Measurements from ENCODE around the gene CERCAM. TPM values are rescaled to one million over a fixed set of nuclear protein-coding genes. Genes with fewer than 3 reads are reported as not detected.

The CERCAM gene
- total RNA-seq, 4 donors from 2014 or later, result 18.5 to 51.9 (median 24.1) TPM

DNA sequence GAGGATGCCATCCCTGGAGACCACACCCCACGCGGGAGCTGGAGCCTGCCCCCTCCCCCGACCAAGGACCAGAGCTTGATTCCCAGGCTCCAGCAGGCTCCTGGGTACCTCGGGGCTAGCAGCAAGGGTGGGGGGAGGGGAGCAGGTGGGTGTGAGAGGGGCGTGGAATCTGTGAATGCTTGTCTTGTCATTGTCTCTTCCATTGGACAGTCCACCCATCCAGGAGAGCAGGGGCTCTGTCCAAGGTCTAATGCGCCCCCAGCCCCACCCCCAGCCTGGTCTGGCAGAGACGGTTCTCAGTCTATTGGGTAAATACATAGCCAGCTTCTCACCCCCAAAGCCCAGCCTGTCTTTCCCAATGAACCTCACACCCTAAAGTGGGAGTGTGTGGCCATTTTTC lies 26.7 kb upstream of the CERCAM start:
- TF ChIP-seq, protein P1, sequence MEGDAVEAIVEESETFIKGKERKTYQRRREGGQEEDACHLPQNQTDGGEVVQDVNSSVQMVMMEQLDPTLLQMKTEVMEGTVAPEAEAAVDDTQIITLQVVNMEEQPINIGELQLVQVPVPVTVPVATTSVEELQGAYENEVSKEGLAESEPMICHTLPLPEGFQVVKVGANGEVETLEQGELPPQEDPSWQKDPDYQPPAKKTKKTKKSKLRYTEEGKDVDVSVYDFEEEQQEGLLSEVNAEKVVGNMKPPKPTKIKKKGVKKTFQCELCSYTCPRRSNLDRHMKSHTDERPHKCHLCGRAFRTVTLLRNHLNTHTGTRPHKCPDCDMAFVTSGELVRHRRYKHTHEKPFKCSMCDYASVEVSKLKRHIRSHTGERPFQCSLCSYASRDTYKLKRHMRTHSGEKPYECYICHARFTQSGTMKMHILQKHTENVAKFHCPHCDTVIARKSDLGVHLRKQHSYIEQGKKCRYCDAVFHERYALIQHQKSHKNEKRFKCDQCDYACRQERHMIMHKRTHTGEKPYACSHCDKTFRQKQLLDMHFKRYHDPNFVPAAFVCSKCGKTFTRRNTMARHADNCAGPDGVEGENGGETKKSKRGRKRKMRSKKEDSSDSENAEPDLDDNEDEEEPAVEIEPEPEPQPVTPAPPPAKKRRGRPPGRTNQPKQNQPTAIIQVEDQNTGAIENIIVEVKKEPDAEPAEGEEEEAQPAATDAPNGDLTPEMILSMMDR (IDR thresholded peaks at IDR 0.05), result no peak
- no peak for DNase-seq (ENCODE audit: low spot score)
- ATAC-seq (ENCODE audit: low FRiP score), result no peak

DNA sequence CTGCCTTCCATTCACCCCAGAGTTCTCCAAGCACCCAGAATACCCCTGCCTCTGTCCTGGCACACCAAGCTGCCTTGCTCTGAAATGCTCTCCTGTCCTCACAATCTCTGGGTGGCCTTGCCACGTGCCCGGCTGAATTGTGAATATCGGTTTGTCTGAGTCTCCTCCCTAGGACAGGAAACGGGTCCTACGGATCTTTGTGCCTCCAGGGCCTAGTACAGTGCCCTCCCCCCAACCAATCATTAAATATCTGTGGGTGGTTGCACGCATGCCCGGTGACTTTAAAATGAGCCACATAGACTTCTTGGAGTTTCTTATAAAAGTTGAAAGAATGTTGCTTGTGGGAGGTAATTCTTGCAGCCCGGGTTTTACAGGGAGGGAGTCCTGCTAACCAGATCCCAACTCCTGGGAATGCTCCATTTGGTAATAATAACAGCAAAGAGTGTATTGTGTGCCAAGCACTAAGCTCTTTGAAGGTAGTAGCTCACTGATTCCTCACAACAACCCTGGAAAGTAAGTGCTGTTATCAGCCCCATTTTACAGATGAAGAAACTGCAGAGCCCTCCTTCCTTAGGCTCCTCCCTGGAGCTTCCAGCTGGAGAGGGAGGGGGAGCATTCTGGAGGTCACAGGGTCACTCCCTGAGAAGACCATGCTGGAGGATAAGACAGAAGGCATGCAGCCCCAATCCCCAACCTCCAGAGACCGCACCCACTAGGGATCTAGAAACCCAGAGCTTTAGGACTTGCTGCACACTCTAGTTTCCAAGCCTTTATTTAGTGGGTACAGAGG lies 26.1 kb upstream of the CERCAM start:
- DNase-seq (ENCODE audit: low spot score) (no peak), ATAC-seq (ENCODE audit: low FRiP score) (no peak)
- TF ChIP-seq, protein P1 (IDR thresholded peaks at IDR 0.05), result no peak

DNA sequence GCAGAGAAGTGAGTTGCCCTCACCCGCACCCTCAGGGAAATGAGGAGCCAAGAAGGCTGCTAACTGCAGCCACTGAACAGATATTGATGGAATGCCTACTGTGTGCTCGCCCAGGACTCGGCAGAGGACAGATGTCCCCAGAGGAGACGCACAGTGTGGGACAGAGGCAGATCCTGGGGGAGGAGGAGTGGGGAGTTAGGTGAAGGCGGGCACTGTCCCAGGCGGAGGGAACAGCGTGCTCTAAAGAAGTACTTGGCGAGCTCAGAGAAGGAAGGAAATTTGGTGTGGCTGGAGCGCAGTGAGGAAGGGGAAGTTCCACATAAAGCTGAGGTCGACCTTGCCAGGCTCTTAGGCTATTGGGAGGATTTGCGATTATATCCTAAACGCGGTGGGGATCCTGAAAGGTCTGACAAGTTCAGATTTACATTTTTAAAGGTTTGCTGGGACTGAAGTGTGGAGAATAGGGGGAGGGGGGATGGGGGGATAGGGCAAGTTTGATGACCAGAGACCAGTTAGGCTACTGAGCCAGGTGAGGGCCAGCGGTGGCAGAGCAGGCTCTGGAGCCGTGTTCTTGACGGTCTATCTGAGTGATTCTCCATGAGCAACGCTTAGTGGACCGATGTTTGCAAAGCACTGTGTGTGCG lies 23.6 kb upstream of the CERCAM start:
- no peak for ATAC-seq (ENCODE audit: low FRiP score)

DNA sequence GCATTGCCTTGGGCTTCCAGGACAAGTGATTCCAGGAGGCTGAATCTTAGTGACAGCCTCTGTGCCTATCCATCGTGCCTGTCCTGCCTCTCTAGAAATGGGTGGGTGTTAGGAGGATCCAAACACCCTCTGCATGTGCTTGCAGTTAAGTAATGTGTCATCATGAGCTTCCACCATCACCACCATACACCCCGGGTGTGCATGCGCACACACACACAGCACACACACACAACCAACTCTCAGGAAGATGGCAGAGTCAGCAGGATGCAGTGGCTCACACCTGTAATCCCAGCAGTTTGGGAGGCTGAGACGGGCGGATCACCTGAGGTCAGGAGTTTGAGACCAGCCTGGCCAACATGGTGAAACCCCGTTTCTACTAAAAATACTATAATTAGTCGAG lies 22.8 kb upstream of the CERCAM start:
- TF ChIP-seq, protein P1 (IDR thresholded peaks at IDR 0.05), result no peak
- ATAC-seq (ENCODE audit: low FRiP score) (no peak), DNase-seq (ENCODE audit: low spot score) (no peak)

More for the DNA sequence above, 23.6 kb upstream of the CERCAM start:
- TF ChIP-seq, protein P1 (IDR thresholded peaks at IDR 0.05), result no peak
- no peak for DNase-seq (ENCODE audit: low spot score)

DNA sequence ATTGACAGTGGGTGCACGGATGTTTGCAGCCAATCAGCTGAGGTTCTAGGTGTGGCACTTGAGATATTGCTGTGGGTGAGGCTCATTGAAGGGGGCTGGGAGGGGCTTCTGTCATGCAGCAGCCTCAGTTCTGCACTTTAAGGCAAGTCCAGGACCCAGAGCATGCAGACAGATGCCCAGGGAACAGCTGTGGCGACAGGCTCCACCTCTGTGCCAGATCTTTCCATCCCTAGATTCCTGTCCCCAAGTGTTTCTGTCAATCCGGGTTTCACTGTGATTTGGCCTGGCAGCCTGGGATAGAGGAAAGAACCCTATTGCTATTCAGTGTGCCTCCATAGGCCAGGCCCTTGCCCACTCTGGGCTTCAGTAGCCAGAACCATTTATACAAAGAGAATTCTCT lies 20.8 kb upstream of the CERCAM start:
- ATAC-seq (ENCODE audit: low FRiP score), result no peak
- TF ChIP-seq, protein P1 (IDR thresholded peaks at IDR 0.05), result no peak

DNA sequence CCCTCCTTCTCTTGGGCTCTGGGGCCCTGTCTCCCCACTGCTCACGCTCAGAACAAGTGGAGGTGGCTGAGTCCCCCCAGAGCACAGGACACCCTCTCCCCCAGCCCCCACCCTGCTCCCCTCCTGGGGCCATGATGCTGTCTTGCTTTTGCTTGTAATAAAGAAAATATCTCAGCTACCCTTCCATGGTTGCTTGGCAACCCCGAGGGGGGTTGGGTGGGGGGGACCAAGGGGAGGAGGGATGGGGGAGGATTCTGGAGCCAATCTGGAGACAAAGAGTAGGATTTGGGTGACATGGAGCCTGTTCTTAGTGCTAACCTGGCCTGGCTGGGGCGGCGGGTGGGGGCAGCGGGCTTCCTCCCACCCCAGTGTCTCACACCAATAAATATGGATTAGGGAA lies 16.1 kb upstream of the CERCAM start:
- TF ChIP-seq, protein P1 (IDR thresholded peaks at IDR 0.05), result no peak
- no peak for ATAC-seq (ENCODE audit: low FRiP score)
- DNase-seq (ENCODE audit: low spot score), result no peak

More for the DNA sequence above, 20.8 kb upstream of the CERCAM start:
- DNase-seq (ENCODE audit: low spot score), result no peak
